GM21515 (cell line): Measurements from ENCODE around the gene OR5F1.

Source experiments
- ATAC-seq: cut with Tn5 transposase; IDR thresholded peaks from one replicate; pipeline ENCODE4 v1.9.1; 2021; ENCODE audit not compliant: unreplicated experiment

The OR5F1 gene

GRCh38 chr11:55994525-55994924 is at the start of gene OR5F1:
Gene OR5F1, minus strand, starts transcription at chr11:55994625. Its CDS starts 0 bp downstream, at chr11:55994625.
- ATAC-seq, result no peak

- ATAC-seq, result no peak
Observed at GRCh38 chr11:56027354-56027753, 32.9 kb upstream of the OR5F1 start, which contains the start of gene OR5AS1. Gene OR5AS1, plus strand, starts transcription at chr11:56027654. Its CDS starts 2,765 bp downstream, at chr11:56030419.

- ATAC-seq, result no peak
Observed at GRCh38 chr11:56013805-56014204, 19.4 kb upstream of the OR5F1 start.

- ATAC-seq, result no peak
Observed at GRCh38 chr11:56010716-56011115, 16.3 kb upstream of the OR5F1 start.

GRCh38 chr11:55970935-55971334 is 23.5 kb downstream of the OR5F1 start:
- no peak for ATAC-seq

GRCh38 chr11:55969845-55970244 is 24.6 kb downstream of the OR5F1 start, which contains the start of gene OR10AG1:
Gene OR10AG1, minus strand, starts transcription at chr11:55969945. Its CDS starts 38 bp downstream, at chr11:55969907.
- no peak for ATAC-seq

GRCh38 chr11:55967914-55968313 is 26.5 kb downstream of the OR5F1 start:
- no peak for ATAC-seq

- no peak for ATAC-seq
Observed at GRCh38 chr11:55966391-55966790, 28.0 kb downstream of the OR5F1 start.

GRCh38 chr11:55956521-55956920 is 37.9 kb downstream of the OR5F1 start:
- ATAC-seq, result no peak

- ATAC-seq, result no peak
Observed at GRCh38 chr11:55949330-55949729, 45.1 kb downstream of the OR5F1 start.
